T-helper 2 cell treated with Interferon-gamma antibody and Interleukin-4, amounts not matched to agents 5 μg/mL and 100 μg/mL, for 36 hours (primary cell): ENCODE data around the gene GDA.

Experiments
- DNase-seq: peaks from one replicate; pipeline ENCODE4 v3.0.0; 2021; ENCODE audit warnings: low spot score
- H3K27ac Mint-ChIP-seq: one replicate; pipeline ENCODE4 v1.8.0; 2021; ENCODE audit warnings: mild to moderate bottlenecking, mixed read lengths
- H3K27me3 Mint-ChIP-seq: one replicate; pipeline ENCODE4 v1.8.0; 2021; ENCODE audit warnings: low read depth, mixed read lengths
- H3K36me3 Mint-ChIP-seq: one replicate; pipeline ENCODE4 v1.8.0; 2021; ENCODE audit warnings: low read depth, mixed read lengths
- H3K4me1 Mint-ChIP-seq: one replicate; pipeline ENCODE4 v1.8.0; 2021; ENCODE audit warnings: low read depth, mixed read lengths
- H3K4me3 Mint-ChIP-seq: one replicate; pipeline ENCODE4 v1.8.0; 2022; ENCODE audit warnings: mild to moderate bottlenecking, moderate library complexity, mixed read lengths
- H3K9me3 Mint-ChIP-seq: one replicate; pipeline ENCODE4 v1.8.0; 2021; ENCODE audit warnings: mixed read lengths

Gene GDA

GRCh38 chr9:72292874-72293607 is 143.8 kb downstream of the GDA start:
- Mint-ChIP-seq H3K36me3 (no peaks in the 10 kb centered on the region), H3K4me3 (no peak overlapping the region), H3K27ac (no peak overlapping the region), H3K4me1 (peaks cover 2% of the 10 kb centered on the region), H3K9me3 (no peaks in the 10 kb centered on the region), H3K27me3 (peaks cover 12% of the 10 kb centered on the region)
- DNase-seq, result no peak

- Mint-ChIP-seq H3K4me1 (peaks cover 2% of the 10 kb centered on the region), H3K36me3 (no peaks in the 10 kb centered on the region), H3K9me3 (no peaks in the 10 kb centered on the region), H3K27me3 (peaks cover 12% of the 10 kb centered on the region), H3K4me3 (no peak overlapping the region), H3K27ac (no peak overlapping the region)
- no peak for DNase-seq
Measured at GRCh38 chr9:72294936-72295335, 145.7 kb downstream of the GDA start.

GRCh38 chr9:72297516-72297915 is 148.3 kb downstream of the GDA start:
- Mint-ChIP-seq H3K36me3 (no peaks in the 10 kb centered on the region), H3K27ac (no peak overlapping the region)

GRCh38 chr9:72299017-72299603 is 149.9 kb downstream of the GDA start:
- Mint-ChIP-seq H3K4me1 (peaks cover 14% of the 10 kb centered on the region), H3K27me3 (peaks cover 4% of the 10 kb centered on the region), H3K27ac (no peak overlapping the region), H3K36me3 (no peaks in the 10 kb centered on the region), H3K4me3 (no peak overlapping the region), H3K9me3 (peaks cover 5% of the 10 kb centered on the region)
- no peak for DNase-seq

More at GRCh38 chr9:72297516-72297915, 148.3 kb downstream of the GDA start:
- Mint-ChIP-seq H3K27me3 (peaks cover 10% of the 10 kb centered on the region), H3K4me1 (peaks cover 12% of the 10 kb centered on the region), H3K4me3 (no peak overlapping the region), H3K9me3 (peaks cover 5% of the 10 kb centered on the region)
- DNase-seq, result no peak

- H3K9me3 Mint-ChIP-seq, result peaks cover 5% of the 10 kb centered on the region
- no peaks in the 10 kb centered on the region for H3K36me3 Mint-ChIP-seq
- H3K4me3 Mint-ChIP-seq, result no peak overlapping the region
- no peak overlapping the region for H3K27ac Mint-ChIP-seq
- peaks cover 2% of the 10 kb centered on the region for H3K27me3 Mint-ChIP-seq
- H3K4me1 Mint-ChIP-seq, result peaks cover 31% of the 10 kb centered on the region
- DNase-seq, result no peak
Measured at GRCh38 chr9:72300873-72301272, 151.6 kb downstream of the GDA start.
